Suprapubic skin (tissue), 3 donors: ENCODE measurements around the gene TRIM69.

Experiments used
- POLR2A ChIP-seq, 2 donors: fragments of 450-650 bp; IDR thresholded peaks; one replicate each; pipeline ENCODE4 v1.6.1; 2017; ENCODE audit warnings: antibody characterized with exemption in 2 of 2, mild to moderate bottlenecking in 2 of 2, moderate library complexity in 2 of 2
- TF ChIP-seq, protein P1 (sequence below), 2 donors: fragments of 200-600 bp in 1 of 2; fragments of 450-650 bp in 1 of 2; sonication (generic) in 1 of 2; IDR thresholded peaks; one replicate each; pipeline ENCODE4 v1.5.1; 2016 to 2019; ENCODE audit warnings: antibody characterized with exemption in 2 of 2, mild to moderate bottlenecking in 1 of 2, moderate library complexity in 1 of 2

- TF ChIP-seq, protein P1, sequence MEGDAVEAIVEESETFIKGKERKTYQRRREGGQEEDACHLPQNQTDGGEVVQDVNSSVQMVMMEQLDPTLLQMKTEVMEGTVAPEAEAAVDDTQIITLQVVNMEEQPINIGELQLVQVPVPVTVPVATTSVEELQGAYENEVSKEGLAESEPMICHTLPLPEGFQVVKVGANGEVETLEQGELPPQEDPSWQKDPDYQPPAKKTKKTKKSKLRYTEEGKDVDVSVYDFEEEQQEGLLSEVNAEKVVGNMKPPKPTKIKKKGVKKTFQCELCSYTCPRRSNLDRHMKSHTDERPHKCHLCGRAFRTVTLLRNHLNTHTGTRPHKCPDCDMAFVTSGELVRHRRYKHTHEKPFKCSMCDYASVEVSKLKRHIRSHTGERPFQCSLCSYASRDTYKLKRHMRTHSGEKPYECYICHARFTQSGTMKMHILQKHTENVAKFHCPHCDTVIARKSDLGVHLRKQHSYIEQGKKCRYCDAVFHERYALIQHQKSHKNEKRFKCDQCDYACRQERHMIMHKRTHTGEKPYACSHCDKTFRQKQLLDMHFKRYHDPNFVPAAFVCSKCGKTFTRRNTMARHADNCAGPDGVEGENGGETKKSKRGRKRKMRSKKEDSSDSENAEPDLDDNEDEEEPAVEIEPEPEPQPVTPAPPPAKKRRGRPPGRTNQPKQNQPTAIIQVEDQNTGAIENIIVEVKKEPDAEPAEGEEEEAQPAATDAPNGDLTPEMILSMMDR (IDR thresholded peaks at IDR 0.05) = no peak
- TF ChIP-seq POLR2A (IDR thresholded peaks at IDR 0.05) = no peak
These were observed 76.9 kb downstream of the TRIM69 start for GRCh38 chr15:44813231-44813630.
